Esophagus squamous epithelium (tissue), 5 donors: ENCODE data around the gene MYCBP. TPM values are rescaled to one million over a fixed set of nuclear protein-coding genes. Genes with fewer than 3 reads are reported as not detected.
"Not testable (repeated sequence)": the region's sequence is repeated elsewhere in the genome, so short reads cannot be mapped to it uniquely, and the experiment has no call there.

Experiments used
- DNase-seq: peaks from one replicate; lab custom pipeline; 2025; lab: John Stamatoyannopoulos, UW
- H3K27ac ChIP-seq, 4 donors: fragments of 200-600 bp; sonication (generic); one replicate each; pipeline ENCODE4 v1.5.1; 2016 to 2019; ENCODE audit warnings: mild to moderate bottlenecking in 1 of 4
- H3K27me3 ChIP-seq, 4 donors: fragments of 200-600 bp; sonication (generic); 1 replicate in 3 of 4; 2 replicates in 1 of 4; pipeline versions ENCODE4 v1.5.1 to v1.6.0; 2017 to 2021; ENCODE audit warnings: antibody characterized with exemption in 1 of 4
- H3K36me3 ChIP-seq, 3 donors: fragments of 200-600 bp; sonication (generic); one replicate each; pipeline ENCODE4 v1.5.1; 2016 to 2019
- H3K4me1 ChIP-seq, 3 donors: fragments of 200-600 bp; sonication (generic); one replicate each; pipeline ENCODE4 v1.5.1; 2017 to 2019
- H3K4me3 ChIP-seq, 4 donors: fragments of 200-600 bp; sonication (generic); 1 replicate in 3 of 4; 2 replicates in 1 of 4; pipeline ENCODE4 v1.5.1; 2016 to 2019; ENCODE audit warnings: mild to moderate bottlenecking in 2 of 4, moderate library complexity in 1 of 4
- H3K9me3 ChIP-seq, 3 donors: fragments of 200-600 bp; sonication (generic); one replicate each; pipeline ENCODE4 v1.5.1; 2016 to 2019
- CTCF ChIP-seq, 6 experiments: fragments of 450-650 bp in 4 of 6; fragments of 200-600 bp in 2 of 6; sonication (generic) in 2 of 6; IDR thresholded peaks; one replicate each; pipeline ENCODE4 v1.5.1; 2016 to 2019; ENCODE audit warnings: antibody characterized with exemption in 6 of 6, mild to moderate bottlenecking in 4 of 6, moderate library complexity in 4 of 6
- POLR2A ChIP-seq, 4 donors: fragments of 450-650 bp; IDR thresholded peaks; one replicate each; pipeline ENCODE4 v1.6.1; 2017; ENCODE audit warnings: antibody characterized with exemption in 4 of 4, mild to moderate bottlenecking in 4 of 4, moderate library complexity in 3 of 4
- WGBS, 2 donors: methylation state at CpG; one replicate each; pipeline ENCODE4 v1.1.5; 2018; 5-methylcytosine and 5-hydroxymethylcytosine counted together
- intact Hi-C: fragments of 100-400 bp; cut with DNase I; formaldehyde crosslinking; loops from one replicate; pipeline ENCODE4 v1.15.0; 2022
- total RNA-seq, 4 donors: library from RNA; depleted of rRNA; stranded (reverse); fragments of >200 nt; gene quantifications; one replicate each; pipeline ENCODE4 v1.1.0, GENCODE V29; 2016
- donor health status: DM: yes; HTN: yes; CAD: no.

Gene MYCBP
- total RNA-seq, 4 donors from 2014 or later = 22.7 to 42.0 (median 26.0) TPM

- no peaks in the 10 kb centered on the region for H3K4me1 ChIP-seq
- H3K9me3 ChIP-seq = no peaks in the 10 kb centered on the region
- peaks cover 0 to 74% (median 0%) of the 10 kb centered on the region in 3 donors for H3K36me3 ChIP-seq
- H3K27me3 ChIP-seq = no peaks in the 10 kb centered on the region
- no peak overlapping the region for H3K27ac ChIP-seq
- 40 to 54% methylated on average over 3 of the region's 3 CpGs for WGBS, 2 donors
- no peak for DNase-seq
- no peak overlapping the region for H3K4me3 ChIP-seq
- TF ChIP-seq CTCF (IDR thresholded peaks at IDR 0.05) = no peak
- TF ChIP-seq POLR2A (IDR thresholded peaks at IDR 0.05) = no peak
- intact Hi-C loops = no loop called here
These were observed 42.3 kb upstream of the MYCBP start for GRCh38 chr1:38915352-38915948.

- DNase-seq, intact Hi-C loops, H3K27ac ChIP-seq, H3K4me1 ChIP-seq, H3K27me3 ChIP-seq, H3K4me3 ChIP-seq, H3K9me3 ChIP-seq: not testable (repeated sequence)
- peaks cover 0 to 76% (median 0%) of the 10 kb centered on the region in 3 donors for H3K36me3 ChIP-seq
- 91 to 93% methylated on average over 8 of the region's 8 CpGs for WGBS, 2 donors
These were observed 41.8 kb upstream of the MYCBP start for GRCh38 chr1:38914908-38915307.

GRCh38 chr1:38908821-38909220 lies 35.7 kb upstream of the MYCBP start:
- Histone ChIP-seq H3K4me3 (no peak overlapping the region), H3K9me3 (peaks cover 0 to 15% (median 0%) of the 10 kb centered on the region in 3 donors), H3K27me3 (no peaks in the 10 kb centered on the region), H3K27ac (no peak overlapping the region), H3K36me3 (peaks cover 0 to 44% (median 0%) of the 10 kb centered on the region in 3 donors), H3K4me1 (no peaks in the 10 kb centered on the region)
- TF ChIP-seq CTCF (IDR thresholded peaks at IDR 0.05) = no peak
- no peak for TF ChIP-seq POLR2A (IDR thresholded peaks at IDR 0.05)
- WGBS, 2 donors = 75 to 82% methylated on average over 2 to 7 of the region's 13 CpGs
- intact Hi-C loops = no loop called here
- no peak for DNase-seq

- Histone ChIP-seq H3K27me3 (no peaks in the 10 kb centered on the region), H3K27ac (no peak overlapping the region), H3K4me3 (no peak overlapping the region), H3K4me1 (no peaks in the 10 kb centered on the region), H3K36me3 (peaks cover 0 to 24% (median 0%) of the 10 kb centered on the region in 3 donors), H3K9me3 (peaks cover 0 to 15% (median 0%) of the 10 kb centered on the region in 3 donors)
- 77 to 95% methylated on average over 2 of the region's 2 CpGs for WGBS, 2 donors
- intact Hi-C loops = no loop called here
- no peak for TF ChIP-seq CTCF (IDR thresholded peaks at IDR 0.05)
- no peak for TF ChIP-seq POLR2A (IDR thresholded peaks at IDR 0.05)
- no peak for DNase-seq
These were observed 32.8 kb upstream of the MYCBP start for GRCh38 chr1:38905985-38906384.

GRCh38 chr1:38899560-38899959 lies 26.4 kb upstream of the MYCBP start:
- no peak overlapping the region for H3K27ac ChIP-seq
- no peaks in the 10 kb centered on the region for H3K4me1 ChIP-seq
- WGBS, 2 donors = 80 to 91% methylated on average over 3 to 4 of the region's 4 CpGs
- intact Hi-C loops = no loop called here
- no peaks in the 10 kb centered on the region for H3K27me3 ChIP-seq
- peaks cover 0 to 11% (median 0%) of the 10 kb centered on the region in 3 donors for H3K36me3 ChIP-seq
- no peak for TF ChIP-seq CTCF (IDR thresholded peaks at IDR 0.05)
- TF ChIP-seq POLR2A (IDR thresholded peaks at IDR 0.05) = no peak
- no peaks in the 10 kb centered on the region for H3K9me3 ChIP-seq
- H3K4me3 ChIP-seq = no peak overlapping the region
- DNase-seq = no peak
